ENCODE measurements around the gene RFXANK.
"Not testable (repeated sequence)": the region's sequence is repeated elsewhere in the genome, so short reads cannot be mapped to it uniquely, and the experiment has no call there.

Gene RFXANK

DNA sequence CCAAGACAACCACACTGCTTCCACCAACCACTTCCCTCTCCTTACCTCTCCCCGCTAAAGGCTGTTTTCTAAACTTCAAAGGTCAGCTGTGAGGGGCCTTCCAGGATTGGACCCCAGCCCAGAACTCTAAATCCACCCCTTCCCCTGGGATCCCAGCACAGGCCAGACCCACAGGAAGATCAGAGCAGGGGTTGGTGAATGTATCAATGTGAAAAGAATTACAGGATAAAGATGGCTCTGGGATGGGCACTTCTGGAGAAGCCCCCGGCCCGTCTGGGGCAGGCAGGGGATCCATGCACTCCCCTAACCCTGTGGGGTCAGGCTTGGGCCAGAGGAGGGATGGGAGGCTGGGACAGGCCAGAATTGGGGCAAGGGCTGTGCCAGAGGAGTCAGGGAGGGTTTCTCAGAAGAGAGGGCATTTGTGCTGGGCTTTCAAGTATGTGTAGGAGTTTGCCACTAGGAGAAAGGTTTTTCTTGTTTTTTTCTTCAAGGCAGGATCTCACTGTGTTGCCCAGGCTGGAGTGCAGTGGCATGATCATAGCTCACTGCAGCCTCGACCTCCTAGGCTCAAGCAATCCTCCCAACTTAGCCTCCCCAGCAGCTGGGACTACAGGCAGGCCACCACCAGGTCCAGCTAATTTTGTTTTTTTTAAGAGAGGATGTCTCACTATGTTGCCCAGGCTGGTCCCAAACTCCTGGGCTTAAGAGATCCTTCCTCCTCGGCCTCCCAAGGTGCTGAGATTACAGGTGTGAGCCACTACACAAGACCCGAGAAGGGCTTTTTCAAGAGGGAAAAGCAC, 21.0 kb upstream of the RFXANK start:
- TF ChIP-seq, protein P1, sequence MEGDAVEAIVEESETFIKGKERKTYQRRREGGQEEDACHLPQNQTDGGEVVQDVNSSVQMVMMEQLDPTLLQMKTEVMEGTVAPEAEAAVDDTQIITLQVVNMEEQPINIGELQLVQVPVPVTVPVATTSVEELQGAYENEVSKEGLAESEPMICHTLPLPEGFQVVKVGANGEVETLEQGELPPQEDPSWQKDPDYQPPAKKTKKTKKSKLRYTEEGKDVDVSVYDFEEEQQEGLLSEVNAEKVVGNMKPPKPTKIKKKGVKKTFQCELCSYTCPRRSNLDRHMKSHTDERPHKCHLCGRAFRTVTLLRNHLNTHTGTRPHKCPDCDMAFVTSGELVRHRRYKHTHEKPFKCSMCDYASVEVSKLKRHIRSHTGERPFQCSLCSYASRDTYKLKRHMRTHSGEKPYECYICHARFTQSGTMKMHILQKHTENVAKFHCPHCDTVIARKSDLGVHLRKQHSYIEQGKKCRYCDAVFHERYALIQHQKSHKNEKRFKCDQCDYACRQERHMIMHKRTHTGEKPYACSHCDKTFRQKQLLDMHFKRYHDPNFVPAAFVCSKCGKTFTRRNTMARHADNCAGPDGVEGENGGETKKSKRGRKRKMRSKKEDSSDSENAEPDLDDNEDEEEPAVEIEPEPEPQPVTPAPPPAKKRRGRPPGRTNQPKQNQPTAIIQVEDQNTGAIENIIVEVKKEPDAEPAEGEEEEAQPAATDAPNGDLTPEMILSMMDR (IDR thresholded peaks at IDR 0.05; ENCODE audit: low read depth, low read length), result no peak
- no peak overlapping the region for H3K4me3 ChIP-seq (ENCODE audit: low read depth, low read length)

DNA sequence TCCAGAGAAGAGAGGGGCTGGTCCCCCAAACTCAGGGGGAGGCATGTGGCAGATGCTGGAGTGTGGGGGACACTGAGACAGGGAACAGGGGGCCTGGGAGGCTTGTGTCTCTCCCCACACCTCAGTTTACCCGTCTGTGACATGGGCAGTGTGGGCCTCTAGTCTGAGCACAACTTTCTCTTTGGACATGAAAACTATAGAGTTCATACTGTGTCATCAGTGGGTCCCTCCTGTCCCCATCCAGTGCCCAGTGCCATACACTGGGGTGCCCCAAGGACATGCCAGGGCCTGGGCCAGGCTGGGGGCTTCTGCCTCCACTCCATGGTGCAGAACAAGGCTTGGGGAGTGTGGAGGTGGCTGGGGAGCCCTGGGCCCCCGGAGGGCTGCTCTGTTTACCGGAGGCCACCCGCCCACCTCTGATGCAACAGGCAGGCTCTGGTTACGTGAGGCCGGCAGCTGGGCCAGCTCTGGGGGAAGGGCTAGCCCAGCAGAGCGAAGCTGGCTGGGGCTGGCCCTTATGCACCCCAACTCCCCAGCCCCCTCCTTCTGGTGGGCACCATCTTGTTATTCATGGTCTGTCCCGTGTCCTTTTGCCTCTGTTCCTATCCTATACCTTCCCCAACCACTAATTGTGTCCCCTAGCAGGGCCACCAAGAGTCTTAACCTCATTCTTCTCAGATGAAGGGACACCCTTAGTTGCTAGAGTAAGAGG, 20.1 kb upstream of the RFXANK start:
- H3K4me3 ChIP-seq (ENCODE audit: low read depth, low read length), result no peak overlapping the region
- TF ChIP-seq, protein P1 (IDR thresholded peaks at IDR 0.05; ENCODE audit: low read depth, low read length), result no peak

DNA sequence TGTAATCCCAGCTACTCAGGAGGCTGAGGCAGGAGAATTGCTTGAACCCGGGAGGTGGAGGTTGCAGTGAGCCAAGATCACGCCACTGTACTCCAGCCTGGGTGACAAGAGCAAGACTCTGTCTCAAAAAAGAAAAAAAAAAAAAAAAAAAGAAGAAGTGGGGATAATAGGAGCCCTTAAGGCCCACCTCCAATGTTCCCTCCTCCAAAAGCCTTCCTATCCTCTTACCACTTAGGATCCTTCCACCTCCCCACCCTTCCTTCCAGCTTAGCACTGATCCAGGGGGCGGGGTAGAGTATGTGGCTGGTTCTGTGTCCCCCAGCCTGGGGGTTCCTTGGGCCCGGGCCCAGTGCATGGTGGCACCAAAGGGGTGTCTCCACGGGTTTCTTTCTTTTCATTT, 18.8 kb upstream of the RFXANK start:
- H3K4me3 ChIP-seq (ENCODE audit: low read depth, low read length), result not testable (repeated sequence)

DNA sequence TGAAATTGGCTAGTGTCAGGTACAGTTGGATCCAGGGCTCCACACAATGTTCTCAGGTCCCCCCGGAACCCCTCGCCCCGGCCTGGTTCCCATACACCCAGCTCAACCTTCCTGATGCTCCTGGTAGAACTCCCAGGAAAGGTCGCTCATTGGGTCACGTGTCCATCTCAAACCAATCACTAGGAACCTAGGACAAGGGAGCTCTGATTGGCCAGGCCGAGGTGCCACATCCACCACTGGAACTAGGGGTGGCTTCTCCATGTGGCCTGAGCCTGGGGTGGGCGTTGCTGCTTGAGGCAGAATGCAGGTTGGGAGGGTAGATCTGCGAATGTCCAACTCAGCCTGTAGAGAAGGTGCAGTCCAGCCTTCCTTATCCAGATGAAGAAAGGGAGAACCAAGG, 15.1 kb upstream of the RFXANK start:
- TF ChIP-seq, protein P1 (IDR thresholded peaks at IDR 0.05; ENCODE audit: low read depth, low read length), result no peak

DNA sequence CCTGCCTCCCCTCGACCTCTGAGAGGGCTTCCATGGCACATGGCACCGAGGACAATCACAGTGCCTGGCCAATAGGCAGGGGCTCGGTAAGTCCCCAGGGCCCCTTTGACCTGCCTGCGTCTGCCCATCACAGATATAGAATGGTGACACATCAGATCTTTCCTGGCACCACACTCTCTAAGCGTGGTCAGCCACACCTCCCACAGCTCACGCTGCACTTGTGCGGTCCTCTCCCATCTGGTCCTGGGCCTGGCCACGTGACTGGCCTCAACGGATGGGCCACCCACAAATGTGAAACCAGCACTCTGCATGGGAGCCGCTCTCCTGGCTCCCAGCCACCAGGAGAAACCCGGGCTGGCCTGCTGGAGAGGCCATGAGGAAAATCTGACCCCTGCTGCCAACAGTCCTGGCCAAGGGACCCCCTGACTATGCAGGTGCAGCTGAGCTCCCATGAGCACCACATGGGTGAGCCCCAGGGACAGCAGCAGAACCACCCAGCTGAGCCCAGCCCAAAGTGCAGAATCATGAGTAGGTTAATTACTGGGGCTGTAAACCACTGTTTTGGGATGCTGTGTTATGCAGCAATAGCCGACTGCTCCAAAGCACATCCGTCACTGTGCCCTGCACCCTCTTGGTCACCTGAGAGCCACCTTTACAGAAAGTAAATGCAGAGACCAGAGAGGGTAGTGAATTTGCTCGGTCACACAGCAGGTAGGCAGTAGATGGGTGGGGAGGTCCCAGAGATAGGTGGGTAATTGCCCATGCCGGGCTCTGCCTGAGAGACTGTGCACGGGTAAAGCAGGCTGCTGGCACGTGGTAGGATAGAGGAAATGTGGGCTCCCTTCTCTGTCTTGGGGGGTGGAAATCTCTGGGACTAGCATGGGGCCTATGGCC, 12.3 kb upstream of the RFXANK start:
- TF ChIP-seq, protein P1 (IDR thresholded peaks at IDR 0.05; ENCODE audit: low read depth, low read length), result no peak

More for the DNA sequence above, 15.1 kb upstream of the RFXANK start:
- H3K4me3 ChIP-seq (ENCODE audit: low read depth, low read length), result no peak overlapping the region

DNA sequence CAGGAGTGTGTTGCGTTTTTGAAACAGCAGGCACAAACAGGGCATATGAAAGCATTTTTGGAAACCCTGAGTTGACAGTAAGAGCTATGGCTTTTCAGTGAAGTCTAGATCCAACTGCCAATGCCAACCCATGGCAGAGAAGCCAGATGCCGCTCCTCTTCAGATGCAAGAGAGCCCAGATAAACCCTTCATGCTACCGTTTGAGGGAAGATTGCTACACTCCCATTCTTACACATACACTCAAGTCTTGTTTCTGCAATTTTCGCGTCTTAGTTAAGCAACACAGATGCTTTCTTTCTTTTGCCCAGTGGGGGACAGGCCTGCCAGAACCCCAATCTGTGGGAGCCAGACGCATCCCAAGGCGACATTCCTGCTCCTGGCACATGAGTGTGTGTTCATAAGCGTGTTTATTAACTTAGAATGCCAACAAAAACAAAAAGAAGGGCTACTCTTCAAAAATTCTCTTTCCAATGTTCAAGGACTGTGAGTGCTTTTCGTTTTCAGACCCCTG, 10.5 kb upstream of the RFXANK start:
- TF ChIP-seq, protein P1 (IDR thresholded peaks at IDR 0.05; ENCODE audit: low read depth, low read length), result no peak
- H3K4me3 ChIP-seq (ENCODE audit: low read depth, low read length), result no peak overlapping the region

More for the DNA sequence above, 12.3 kb upstream of the RFXANK start:
- H3K4me3 ChIP-seq (ENCODE audit: low read depth, low read length), result no peak overlapping the region
